ENCODE results near the gene TFF3. TPM values are rescaled to one million over a fixed set of nuclear protein-coding genes. Genes with fewer than 3 reads are reported as not detected.

Gene TFF3
- total and polyA plus RNA-seq, 2 of the 4 experiments (the other 2 are of a cell fraction): not detected

DNA sequence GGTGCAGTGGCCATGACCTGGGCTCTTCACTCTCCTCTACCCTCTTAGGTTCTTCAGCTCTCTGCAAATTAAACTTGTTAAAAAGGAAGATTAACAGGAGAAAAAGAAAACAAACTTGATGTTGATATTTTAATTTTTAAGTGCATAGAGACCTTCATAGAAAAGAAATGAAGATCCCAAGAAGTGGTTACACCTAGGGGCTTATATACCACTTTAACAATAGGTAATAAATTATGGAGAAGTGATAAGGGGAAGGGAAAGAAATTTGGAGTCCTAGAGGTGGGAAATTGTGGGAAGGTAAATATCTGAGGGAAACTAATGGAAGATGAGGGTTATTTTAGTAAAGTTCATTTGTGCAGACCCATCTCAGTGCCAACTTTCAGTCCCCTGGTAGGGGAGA lies 16.5 kb upstream of the TFF3 start:
- Histone ChIP-seq H2AK5ac (ENCODE audit: low read depth, low read length) (no peak overlapping the region), H3K14ac (replicated peaks; ENCODE audit: low read depth, low read length) (no peak overlapping the region), H4K8ac (ENCODE audit: low read depth in 2 of 2, low read length in 2 of 2) (no peak overlapping the region), H3K27ac (ENCODE audit: insufficient read depth, low read length) (no peak overlapping the region), H2AK9ac (replicated peaks; ENCODE audit: low read depth, low read length, poor library complexity) (no peak overlapping the region), H3K4me2 (ENCODE audit: low read depth, low read length) (no peak overlapping the region), H3K56ac (ENCODE audit: extremely low read depth, insufficient read depth, low read length) (no peak overlapping the region), H3K18ac (ENCODE audit: low read depth, low read length) (no peak overlapping the region), H2BK5ac (ENCODE audit: low read depth, low read length, poor library complexity, severe bottlenecking) (no peak overlapping the region), H2BK20ac (ENCODE audit: low read depth, low read length) (no peak overlapping the region), H3K79me1 (ENCODE audit: low read depth in 1 of 2, low read length in 2 of 2) (no peaks in the 10 kb centered on the region), H3K4me3 (ENCODE audit: insufficient read depth, low read depth, low read length) (no peak overlapping the region), H3K23ac (ENCODE audit: low read depth, low read length) (no peak overlapping the region), H3K4ac (ENCODE audit: low read depth, low read length) (no peak overlapping the region), H4K5ac (ENCODE audit: low read depth, low read length) (no peak overlapping the region), H2BK15ac (ENCODE audit: low read depth, low read length) (no peak overlapping the region), H3K36me3 (ENCODE audit: control insufficient read depth, insufficient read depth, low read length) (no peaks in the 10 kb centered on the region), H3K9me1 (ENCODE audit: insufficient read depth, low read length) (no peaks in the 10 kb centered on the region), H3K9me3 (ENCODE audit: control insufficient read depth, insufficient read depth, low read length) (no peaks in the 10 kb centered on the region; the same call in 1 of the 2 replicates), H2BK120ac (ENCODE audit: low read depth, low read length) (no peak overlapping the region), H2AFZ (replicated peaks; ENCODE audit: low read length, poor library complexity) (no peak overlapping the region), H3K4me1 (ENCODE audit: control insufficient read depth, insufficient read depth, low read length) (no peaks in the 10 kb centered on the region; the same call in 1 of the 2 replicates), H3K9ac (ENCODE audit: low read depth, low read length) (no peak overlapping the region), H4K91ac (ENCODE audit: insufficient read depth, low read depth, low read length) (no peak overlapping the region), H3K27me3 (ENCODE audit: control insufficient read depth, insufficient read depth, low read length) (peaks cover 19% of the 10 kb centered on the region), H4K20me1 (ENCODE audit: insufficient read depth, low read length) (no peaks in the 10 kb centered on the region)
- in situ Hi-C loops (cut with MboI; ENCODE audit: low sequenced_read_pairs) (no loop called here), dilution Hi-C loops (cut with HindIII; ENCODE audit: low sequenced_read_pairs, unreplicated experiment) (no loop called here), intact Hi-C loops (cut with micrococcal nuclease) (no loop called here)
- ChIA-PET POLR2A (ENCODE audit: unreplicated experiment) (no interaction called here), CTCF (interaction anchor here (1.5 kb wide), 1 partner anchor 49 kb away, joined by 3 read pairs; no protein-coding TSS in a partner anchor)
- no peak for ATAC-seq (ENCODE audit: low read depth)
- TF ChIP-seq POLR2A (IDR thresholded peaks at IDR 0.05; ENCODE audit: low read depth, low read length) (no peak), RAD21 (IDR thresholded peaks at IDR 0.05; ENCODE audit: low read length) (no peak), MXI1 (IDR thresholded peaks at IDR 0.05; ENCODE audit: borderline replicate concordance, low read depth, low read length) (no peak), MAZ (IDR thresholded peaks at IDR 0.05; ENCODE audit: borderline replicate concordance, low read depth, low read length) (no peak), CHD1 (IDR thresholded peaks at IDR 0.05; ENCODE audit: low read depth, low read length) (no peak), SMC3 (IDR thresholded peaks at IDR 0.05; ENCODE audit: low read depth, low read length) (no peak), RFX5 (IDR thresholded peaks at IDR 0.05; ENCODE audit: low read depth, low read length) (no peak), NFE2L2 (IDR thresholded peaks at IDR 0.05; ENCODE audit: low read depth, low read length) (no peak), FOS (IDR thresholded peaks at IDR 0.05; ENCODE audit: low read depth, low read length) (no peak), CEBPB (IDR thresholded peaks at IDR 0.05; ENCODE audit: low read depth, low read length) (no peak)
- TF ChIP-seq, protein P1, sequence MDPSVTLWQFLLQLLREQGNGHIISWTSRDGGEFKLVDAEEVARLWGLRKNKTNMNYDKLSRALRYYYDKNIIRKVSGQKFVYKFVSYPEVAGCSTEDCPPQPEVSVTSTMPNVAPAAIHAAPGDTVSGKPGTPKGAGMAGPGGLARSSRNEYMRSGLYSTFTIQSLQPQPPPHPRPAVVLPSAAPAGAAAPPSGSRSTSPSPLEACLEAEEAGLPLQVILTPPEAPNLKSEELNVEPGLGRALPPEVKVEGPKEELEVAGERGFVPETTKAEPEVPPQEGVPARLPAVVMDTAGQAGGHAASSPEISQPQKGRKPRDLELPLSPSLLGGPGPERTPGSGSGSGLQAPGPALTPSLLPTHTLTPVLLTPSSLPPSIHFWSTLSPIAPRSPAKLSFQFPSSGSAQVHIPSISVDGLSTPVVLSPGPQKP (IDR thresholded peaks at IDR 0.05; ENCODE audit: borderline replicate concordance, low read depth, low read length): no peak
- TF ChIP-seq, protein P2, sequence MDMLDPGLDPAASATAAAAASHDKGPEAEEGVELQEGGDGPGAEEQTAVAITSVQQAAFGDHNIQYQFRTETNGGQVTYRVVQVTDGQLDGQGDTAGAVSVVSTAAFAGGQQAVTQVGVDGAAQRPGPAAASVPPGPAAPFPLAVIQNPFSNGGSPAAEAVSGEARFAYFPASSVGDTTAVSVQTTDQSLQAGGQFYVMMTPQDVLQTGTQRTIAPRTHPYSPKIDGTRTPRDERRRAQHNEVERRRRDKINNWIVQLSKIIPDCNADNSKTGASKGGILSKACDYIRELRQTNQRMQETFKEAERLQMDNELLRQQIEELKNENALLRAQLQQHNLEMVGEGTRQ (IDR thresholded peaks at IDR 0.05; ENCODE audit: low read depth, low read length): no peak
- no TSS peak for BruUV-seq (replicated peaks)
- DNase-seq: no peak
